ENCODE results near the gene ATP2C2.

- TF ChIP-seq POLR2AphosphoS5 (IDR thresholded peaks at IDR 0.05; ENCODE audit: low read depth, low read length), result no peak
- no peak for TF ChIP-seq TAF1 (IDR thresholded peaks at IDR 0.05; ENCODE audit: borderline replicate concordance, insufficient read depth, low read length)
- TF ChIP-seq SIN3A (IDR thresholded peaks at IDR 0.05; ENCODE audit: borderline replicate concordance, insufficient read depth, low read length), result no peak
Measured at GRCh38 chr16:84331998-84332780, 36.1 kb upstream of the ATP2C2 start.

Measured in PFSK-1 (cell line).